Glomerular endothelial cell (primary cell): Measurements from ENCODE around the gene CTTNBP2NL. TPM values are rescaled to one million over a fixed set of nuclear protein-coding genes. Genes with fewer than 3 reads are reported as not detected.

Source experiments
- DNase-seq: peaks from one replicate; pipeline ENCODE4 v3.0.0-alpha.2; 2011; ENCODE audit warnings: low read depth, low spot score; ENCODE audit errors: extremely low read depth
- total RNA-seq: library from RNA; depleted of rRNA; stranded (reverse); fragments of >200 nt; gene quantifications from 2 replicates; pipeline ENCODE4 v1.2.3, GENCODE V29; 2015

CTTNBP2NL gene
- total RNA-seq, 1 donor from 2014 or later, result 46.1 TPM

DNA sequence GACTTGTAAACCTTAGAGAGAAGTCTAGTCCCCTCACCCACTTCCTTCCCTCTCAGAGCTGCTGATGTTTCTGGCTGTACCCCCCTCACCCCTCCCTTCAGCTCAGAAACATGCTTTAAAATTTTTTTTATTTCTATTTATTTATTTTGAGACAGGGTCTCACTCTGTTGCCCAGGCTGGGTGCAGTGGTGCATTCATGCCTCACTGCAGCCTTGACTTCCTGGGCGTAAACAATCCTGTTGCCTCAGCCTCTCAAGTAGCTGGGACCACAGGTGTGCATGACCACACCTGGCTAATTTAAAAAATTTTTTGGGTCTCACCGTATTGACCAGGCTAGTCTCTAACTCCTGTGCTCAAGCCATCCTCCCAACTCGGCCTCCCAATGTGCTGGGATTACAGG lies 109.9 kb downstream of the CTTNBP2NL start:
- no peak for DNase-seq

DNA sequence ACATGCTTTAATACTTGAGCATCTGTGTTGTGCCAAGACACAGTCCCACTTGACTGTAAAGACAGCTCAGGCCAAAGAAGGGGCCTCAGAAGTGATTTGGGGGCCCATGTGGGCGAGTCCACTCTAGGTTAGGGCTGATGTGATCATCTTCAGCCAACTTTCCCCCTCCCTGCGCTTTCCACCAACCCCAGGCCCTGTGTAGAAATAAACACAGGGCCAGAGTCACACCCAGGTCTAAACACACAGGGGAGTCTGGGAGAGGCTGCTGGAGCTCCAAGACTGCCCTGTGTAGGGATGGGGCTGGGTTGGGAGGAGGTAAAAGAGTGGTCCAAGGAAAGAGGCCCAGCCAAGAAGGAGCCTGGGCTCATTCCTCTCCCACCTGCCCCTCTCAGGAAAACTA lies 110.3 kb downstream of the CTTNBP2NL start:
- DNase-seq, result no peak

DNA sequence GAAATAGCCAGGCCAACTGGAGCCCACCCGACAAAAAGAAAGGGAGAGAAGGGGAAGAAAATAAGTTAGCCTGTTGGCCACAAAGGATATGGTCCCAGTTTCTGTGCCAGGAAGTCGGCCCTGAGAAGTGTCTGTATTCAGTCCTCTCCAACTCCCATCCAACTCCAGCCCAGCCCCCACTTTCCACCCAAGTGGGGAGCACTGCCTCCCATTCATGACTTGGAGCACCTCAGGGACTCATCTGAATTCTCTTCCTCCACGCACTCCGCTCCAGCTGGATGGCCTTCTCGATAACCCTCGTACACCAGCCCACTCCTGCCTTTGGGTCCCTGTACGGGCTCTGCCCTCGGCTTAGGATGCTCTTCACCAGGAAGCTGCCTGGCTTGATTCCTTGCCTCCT lies 110.7 kb downstream of the CTTNBP2NL start:
- DNase-seq, result no peak

DNA sequence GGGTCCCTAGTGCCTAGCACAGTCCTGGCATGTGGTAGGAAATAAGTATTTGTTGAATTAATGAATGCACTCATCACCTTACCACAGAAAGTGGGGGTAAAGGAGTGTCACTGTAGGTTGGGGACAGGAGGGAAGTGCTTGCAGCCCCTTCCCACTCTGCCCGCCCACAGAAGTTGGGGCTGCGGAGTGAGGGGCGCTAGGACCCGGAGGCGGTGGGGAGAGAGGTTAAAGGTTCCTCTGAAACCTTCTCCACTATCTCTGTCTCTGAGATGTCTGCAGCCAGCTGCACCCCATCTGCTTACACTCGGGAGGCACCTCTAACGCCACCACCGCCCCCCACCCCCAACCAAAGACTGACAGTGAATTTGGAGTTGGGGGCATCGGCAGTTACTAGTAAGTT lies 111.3 kb downstream of the CTTNBP2NL start:
- DNase-seq, result no peak

DNA sequence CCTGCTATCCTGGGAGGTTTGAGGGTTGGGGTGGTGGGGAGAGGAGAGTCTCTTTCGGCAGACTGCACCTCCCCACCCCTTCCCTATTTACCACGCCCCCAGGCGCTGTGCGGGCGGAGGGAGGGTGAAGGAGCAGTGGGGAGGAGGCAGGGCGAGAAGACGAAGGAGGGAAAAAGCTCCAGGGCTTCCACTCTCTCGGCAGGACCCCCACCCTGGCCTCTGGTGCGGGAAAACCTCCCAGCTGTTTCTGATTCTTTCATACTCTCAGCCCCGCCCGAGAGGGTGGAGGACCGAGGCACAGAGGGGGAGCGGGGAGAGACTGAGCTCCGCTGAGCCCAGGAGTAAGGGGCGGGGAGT lies 111.9 kb downstream of the CTTNBP2NL start:
- no peak for DNase-seq

DNA sequence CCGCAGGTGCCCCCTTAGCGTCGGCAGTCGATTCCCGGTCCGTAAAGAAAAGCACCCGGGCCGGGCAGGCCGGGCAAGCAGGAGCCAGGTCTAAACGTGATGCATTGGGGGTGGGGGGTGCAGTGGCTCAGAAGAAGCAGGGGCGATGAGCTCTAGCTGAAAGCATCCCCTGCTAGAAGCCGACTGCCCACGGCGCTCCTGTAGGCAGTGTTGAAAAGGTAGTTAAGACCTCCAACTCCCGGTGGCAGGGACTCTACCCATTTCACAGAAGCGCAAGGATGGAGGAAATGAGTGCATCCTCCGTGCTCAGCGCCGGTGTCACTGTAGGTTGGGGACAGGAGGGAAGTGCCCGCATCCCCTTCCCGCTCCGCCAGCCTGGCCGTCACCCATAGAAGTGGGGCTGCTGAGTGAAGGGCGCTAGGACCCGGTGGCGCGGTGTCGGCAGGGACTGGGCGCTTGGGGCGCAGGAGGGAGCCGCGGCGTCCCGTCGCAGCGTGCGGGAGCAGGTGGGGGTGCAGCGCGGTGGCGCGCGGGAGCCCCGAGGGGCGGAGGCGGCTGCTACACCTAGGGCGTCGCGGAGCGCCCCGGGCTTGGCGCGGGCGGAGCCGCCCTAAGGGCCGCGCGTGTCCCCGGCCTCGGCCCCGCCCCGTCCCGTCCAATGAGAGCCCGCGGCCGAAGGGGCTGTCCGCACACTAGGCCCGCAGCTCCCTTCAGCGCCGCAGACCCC lies 112.4 kb downstream of the CTTNBP2NL start, which contains the start of gene WNT2B:
WNT2B (plus strand) TSS at position 688 of the 727 bp plus-strand sequence. CDS start 298 bp downstream, outside the sequence.
- DNase-seq, result no peak

DNA sequence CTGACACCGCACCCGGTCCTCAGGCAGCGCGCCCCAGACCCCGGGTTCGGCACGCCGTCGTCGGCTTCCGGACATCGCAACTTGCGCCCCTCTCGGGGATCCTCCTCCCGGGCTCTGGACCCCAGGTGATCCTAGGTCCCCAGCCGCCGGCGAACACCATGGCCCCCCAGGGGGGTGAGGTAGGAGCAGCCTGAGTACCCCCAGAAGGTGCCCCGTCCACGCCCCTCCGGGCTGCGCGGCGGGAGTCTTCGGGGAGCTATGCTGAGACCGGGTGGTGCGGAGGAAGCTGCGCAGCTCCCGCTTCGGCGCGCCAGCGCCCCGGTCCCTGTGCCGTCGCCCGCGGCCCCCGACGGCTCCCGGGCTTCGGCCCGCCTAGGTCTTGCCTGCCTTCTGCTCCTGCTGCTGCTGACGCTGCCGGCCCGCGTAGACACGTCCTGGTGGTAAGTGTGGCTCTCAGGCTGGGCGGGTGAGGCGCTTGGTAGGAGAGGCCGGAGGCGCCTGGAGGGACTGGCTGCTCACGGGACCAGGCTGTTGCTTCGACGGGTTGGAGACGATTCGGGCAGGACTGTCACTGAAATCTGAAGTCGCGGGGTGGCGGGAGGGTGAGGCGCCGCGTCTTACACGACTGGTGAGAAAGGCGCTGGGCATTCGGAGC lies 113.1 kb downstream of the CTTNBP2NL start:
- DNase-seq, result no peak

DNA sequence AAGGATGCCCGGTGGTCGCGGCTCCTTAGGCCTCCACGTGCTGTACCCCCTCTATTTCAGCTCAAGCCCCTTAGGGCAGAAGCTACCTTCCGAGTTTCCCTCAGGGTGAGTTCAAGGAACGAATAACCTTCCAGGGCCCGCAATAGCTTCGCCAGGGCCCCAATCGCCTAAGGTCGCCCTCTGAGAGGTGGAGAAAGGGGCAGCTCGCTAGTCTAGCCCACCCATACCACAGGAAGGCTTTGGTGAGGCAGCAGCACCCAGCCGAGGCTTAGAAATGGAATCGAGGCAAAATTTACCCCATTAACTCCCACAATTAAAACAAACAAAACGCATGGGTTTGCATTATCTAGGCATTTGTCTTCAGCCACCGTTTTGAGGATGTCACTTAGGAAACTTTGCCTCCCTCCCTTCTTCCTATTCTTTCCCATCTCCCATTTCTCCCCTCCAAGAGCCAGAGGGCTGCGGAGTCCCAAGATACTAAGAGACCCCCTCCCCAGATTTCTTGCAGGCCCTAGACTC lies 113.7 kb downstream of the CTTNBP2NL start:
- DNase-seq, result no peak

DNA sequence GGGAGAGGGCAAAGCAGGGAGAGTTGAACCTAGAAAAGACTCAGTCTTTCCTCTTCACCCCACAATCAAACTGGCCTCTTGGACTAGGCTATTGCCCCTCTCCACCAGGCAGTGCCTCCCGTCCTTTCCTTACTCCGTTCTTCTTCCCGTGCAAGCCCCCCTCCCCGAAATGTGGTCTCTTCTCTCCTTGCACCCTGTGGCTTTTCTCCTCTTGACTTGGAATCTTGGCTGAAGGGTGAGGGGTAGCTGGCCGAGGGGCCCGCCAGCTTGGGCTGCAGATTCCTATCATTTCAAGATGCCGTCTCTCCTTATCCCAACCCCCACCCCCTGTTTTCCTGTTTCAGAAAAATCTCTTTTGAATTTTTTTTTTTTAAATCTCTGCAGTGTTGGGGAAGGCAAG lies 114.3 kb downstream of the CTTNBP2NL start:
- no peak for DNase-seq

Other genes with a start within 250 kb of the CTTNBP2NL start
- gene WNT2B, start 112.8 kb downstream of the CTTNBP2NL start, total RNA-seq, result 0.48 and 4.4 TPM in 2 replicates
- gene ST7L, start 222.9 kb downstream of the CTTNBP2NL start, total RNA-seq, result 13.5 and 16.3 TPM in 2 replicates
- 233 and 259 TPM in 2 replicates for gene CAPZA1, start 223.6 kb downstream of the CTTNBP2NL start, total RNA-seq